ENCODE measurements around the gene OR4S2.

DNA sequence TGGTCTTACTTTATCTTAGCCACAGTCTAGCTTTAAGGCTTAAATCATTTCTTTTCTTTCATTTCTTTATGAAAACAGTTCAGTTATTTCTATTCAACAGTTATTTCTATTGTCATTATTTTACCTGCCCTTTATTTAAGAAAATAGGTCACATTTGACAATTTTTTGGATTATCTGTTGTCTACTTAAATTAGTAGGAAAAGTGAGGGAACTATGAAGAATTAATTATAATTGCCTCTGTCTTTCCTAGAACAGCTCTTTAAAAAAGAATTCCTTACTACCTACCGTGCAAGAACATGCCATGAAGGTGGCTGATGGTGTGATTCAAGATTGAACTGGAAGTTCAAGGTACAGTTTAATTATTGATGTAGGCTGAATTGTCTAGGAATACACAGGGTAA, 13.8 kb downstream of the OR4S2 start, which contains the start of gene OR4C6:
- no peak for TF ChIP-seq CHCHD3 (CRISPR knock-in tag; IDR thresholded peaks at IDR 0.05)
- no peak for TF ChIP-seq TAF1 (IDR thresholded peaks at IDR 0.05; ENCODE audit: control insufficient read depth, extremely low read depth, insufficient read depth, low read length, severe bottlenecking)
- TF ChIP-seq EP300 (IDR thresholded peaks at IDR 0.05; ENCODE audit: low read length) = no peak
- TF ChIP-seq, protein P1, sequence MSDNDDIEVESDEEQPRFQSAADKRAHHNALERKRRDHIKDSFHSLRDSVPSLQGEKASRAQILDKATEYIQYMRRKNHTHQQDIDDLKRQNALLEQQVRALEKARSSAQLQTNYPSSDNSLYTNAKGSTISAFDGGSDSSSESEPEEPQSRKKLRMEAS (CRISPR knock-in tag; IDR thresholded peaks at IDR 0.05) = no peak
- no peak for TF ChIP-seq SOX6 (IDR thresholded peaks at IDR 0.05)
- no peak for TF ChIP-seq EZH2 (IDR thresholded peaks at IDR 0.05; ENCODE audit: borderline replicate concordance, low read depth, low read length)
- TF ChIP-seq, protein P2, sequence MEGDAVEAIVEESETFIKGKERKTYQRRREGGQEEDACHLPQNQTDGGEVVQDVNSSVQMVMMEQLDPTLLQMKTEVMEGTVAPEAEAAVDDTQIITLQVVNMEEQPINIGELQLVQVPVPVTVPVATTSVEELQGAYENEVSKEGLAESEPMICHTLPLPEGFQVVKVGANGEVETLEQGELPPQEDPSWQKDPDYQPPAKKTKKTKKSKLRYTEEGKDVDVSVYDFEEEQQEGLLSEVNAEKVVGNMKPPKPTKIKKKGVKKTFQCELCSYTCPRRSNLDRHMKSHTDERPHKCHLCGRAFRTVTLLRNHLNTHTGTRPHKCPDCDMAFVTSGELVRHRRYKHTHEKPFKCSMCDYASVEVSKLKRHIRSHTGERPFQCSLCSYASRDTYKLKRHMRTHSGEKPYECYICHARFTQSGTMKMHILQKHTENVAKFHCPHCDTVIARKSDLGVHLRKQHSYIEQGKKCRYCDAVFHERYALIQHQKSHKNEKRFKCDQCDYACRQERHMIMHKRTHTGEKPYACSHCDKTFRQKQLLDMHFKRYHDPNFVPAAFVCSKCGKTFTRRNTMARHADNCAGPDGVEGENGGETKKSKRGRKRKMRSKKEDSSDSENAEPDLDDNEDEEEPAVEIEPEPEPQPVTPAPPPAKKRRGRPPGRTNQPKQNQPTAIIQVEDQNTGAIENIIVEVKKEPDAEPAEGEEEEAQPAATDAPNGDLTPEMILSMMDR (IDR thresholded peaks at IDR 0.05 in 2 of 3, conservative IDR thresholded peaks at IDR 0.05 in 1 of 3; ENCODE audit: insufficient read depth in 2 of 3, low read depth in 1 of 3, low read length in 3 of 3) = no peak
- no peak for TF ChIP-seq ZNF311 (CRISPR knock-in tag; IDR thresholded peaks at IDR 0.05)
- TF ChIP-seq POLR2AphosphoS2 (IDR thresholded peaks at IDR 0.05; ENCODE audit: low read length) = no peak
- TF ChIP-seq, protein P3, sequence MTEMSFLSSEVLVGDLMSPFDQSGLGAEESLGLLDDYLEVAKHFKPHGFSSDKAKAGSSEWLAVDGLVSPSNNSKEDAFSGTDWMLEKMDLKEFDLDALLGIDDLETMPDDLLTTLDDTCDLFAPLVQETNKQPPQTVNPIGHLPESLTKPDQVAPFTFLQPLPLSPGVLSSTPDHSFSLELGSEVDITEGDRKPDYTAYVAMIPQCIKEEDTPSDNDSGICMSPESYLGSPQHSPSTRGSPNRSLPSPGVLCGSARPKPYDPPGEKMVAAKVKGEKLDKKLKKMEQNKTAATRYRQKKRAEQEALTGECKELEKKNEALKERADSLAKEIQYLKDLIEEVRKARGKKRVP (CRISPR knock-in tag; IDR thresholded peaks at IDR 0.05) = no peak
- TF ChIP-seq ZNF24 (IDR thresholded peaks at IDR 0.05) = no peak
